Upper lobe of left lung (tissue), 6 donors: ENCODE data around the gene GRID1. TPM values are rescaled to one million over a fixed set of nuclear protein-coding genes. Genes with fewer than 3 reads are reported as not detected.

Experiments used
- ATAC-seq, 2 donors: fragments of 200-7000 bp; cut with Tn5 transposase; one replicate each; pipeline ENCODE4 v1.9.1; 2022; ENCODE audit warnings: mild to moderate bottlenecking in 2 of 2, moderate library complexity in 2 of 2; ENCODE audit not compliant: low FRiP score in 2 of 2
- DNase-seq, 2 donors: peaks; one replicate each; pipeline ENCODE4 v3.0.0-alpha.2; 2019 to 2020
- H3K27ac ChIP-seq, 4 donors: fragments of 200-600 bp; sonication (generic); one replicate each; pipeline ENCODE4 v1.5.1; 2016 to 2019
- H3K27me3 ChIP-seq, 4 donors: fragments of 200-600 bp; sonication (generic); one replicate each; pipeline ENCODE4 v1.5.1; 2017 to 2019
- H3K36me3 ChIP-seq, 4 donors: fragments of 200-600 bp; sonication (generic); one replicate each; pipeline ENCODE4 v1.5.1; 2016 to 2019
- H3K4me1 ChIP-seq, 4 donors: fragments of 200-600 bp; sonication (generic); one replicate each; pipeline ENCODE4 v1.5.1; 2018 to 2019
- H3K4me3 ChIP-seq, 4 donors: fragments of 200-600 bp; sonication (generic); one replicate each; pipeline ENCODE4 v1.5.1; 2017 to 2019; ENCODE audit warnings: mild to moderate bottlenecking in 2 of 4, moderate library complexity in 1 of 4
- H3K9me3 ChIP-seq, 4 donors: fragments of 200-600 bp; sonication (generic); one replicate each; pipeline ENCODE4 v1.5.1; 2018 to 2019
- CTCF ChIP-seq, 6 experiments: fragments of 450-650 bp in 4 of 6; fragments of 200-600 bp in 2 of 6; sonication (generic) in 2 of 6; IDR thresholded peaks; one replicate each; pipeline ENCODE4 v1.5.1; 2016 to 2019; ENCODE audit warnings: antibody characterized with exemption in 6 of 6
- EP300 ChIP-seq, 4 donors: sonication (generic); formaldehyde crosslinking; IDR thresholded peaks; one replicate each; pipeline ENCODE4 v1.5.1; 2017; ENCODE audit warnings: antibody characterized with exemption in 4 of 4, control low read depth in 2 of 4
- POLR2A ChIP-seq, 4 donors: fragments of 450-650 bp; IDR thresholded peaks; one replicate each; pipeline ENCODE4 v1.5.1; 2016 to 2017; ENCODE audit warnings: antibody characterized with exemption in 4 of 4, mild to moderate bottlenecking in 2 of 4
- POLR2AphosphoS5 ChIP-seq, 2 donors: sonication (generic); formaldehyde crosslinking; IDR thresholded peaks; one replicate each; pipeline ENCODE4 v1.5.1; 2017; ENCODE audit warnings: antibody characterized with exemption in 2 of 2
- WGBS, 2 donors: methylation state at CpG; one replicate each; pipeline ENCODE4 v1.1.5; 2017 to 2018; 5-methylcytosine and 5-hydroxymethylcytosine counted together
- total RNA-seq, 6 donors: library from RNA; depleted of rRNA in 4 of 6; stranded (reverse); fragments of >200 nt in 4 of 6; gene quantifications; one replicate each; pipeline versions ENCODE4 v1.1.0 to v1.2.1, GENCODE V29; 2016 to 2021
- donor health status: DM: no; HTN: no; CAD: no; lungs with moderate emphysema.
- donor health status: DM: no; HTN: yes; CAD: no; lungs with severe emphysema.

Gene GRID1
- total RNA-seq, 6 donors from 2014 or later: 1.5 to 5.2 (median 3.2) TPM

GRCh38 chr10:86199041-86199440, 167.6 kb downstream of the GRID1 start:
- DNase-seq: no peak
- H3K27me3 ChIP-seq: no peaks in the 10 kb centered on the region
- no peaks in the 10 kb centered on the region for H3K36me3 ChIP-seq
- H3K9me3 ChIP-seq: no peaks in the 10 kb centered on the region
- peaks cover 0 to under 1% (median 0%) of the 10 kb centered on the region in 4 donors for H3K4me1 ChIP-seq
- no peak overlapping the region for H3K4me3 ChIP-seq
- no peak for TF ChIP-seq CTCF (IDR thresholded peaks at IDR 0.05)
- TF ChIP-seq POLR2AphosphoS5 (IDR thresholded peaks at IDR 0.05): no peak
- no peak for TF ChIP-seq EP300 (IDR thresholded peaks at IDR 0.05)
- no peak for TF ChIP-seq POLR2A (IDR thresholded peaks at IDR 0.05)
- no peak for ATAC-seq
- no peak overlapping the region for H3K27ac ChIP-seq
- WGBS, 2 donors: 0 to 69% methylated on average over 1 of the region's 1 CpG

GRCh38 chr10:86198271-86198670, 168.3 kb downstream of the GRID1 start:
- no peak overlapping the region for H3K4me3 ChIP-seq
- H3K4me1 ChIP-seq: no peaks in the 10 kb centered on the region
- DNase-seq: peak in 1 of 2 donors; percentile 9

GRCh38 chr10:86197166-86197790, 169.3 kb downstream of the GRID1 start:
- H3K9me3 ChIP-seq: no peaks in the 10 kb centered on the region
- no peak overlapping the region for H3K4me3 ChIP-seq
- DNase-seq: peak in 1 of 2 donors; percentile 15
- WGBS, 2 donors: 69 to 78% methylated on average over 15 of the region's 15 CpGs
- no peaks in the 10 kb centered on the region for H3K36me3 ChIP-seq
- no peaks in the 10 kb centered on the region for H3K27me3 ChIP-seq
- no peak for ATAC-seq
- H3K4me1 ChIP-seq: no peaks in the 10 kb centered on the region
- H3K27ac ChIP-seq: no peak overlapping the region
- TF ChIP-seq POLR2AphosphoS5 (IDR thresholded peaks at IDR 0.05) (no peak), EP300 (IDR thresholded peaks at IDR 0.05) (no peak), POLR2A (IDR thresholded peaks at IDR 0.05) (no peak), CTCF (IDR thresholded peaks at IDR 0.05) (no peak)

More at GRCh38 chr10:86198271-86198670, 168.3 kb downstream of the GRID1 start:
- H3K27ac ChIP-seq: no peak overlapping the region
- H3K36me3 ChIP-seq: no peaks in the 10 kb centered on the region
- H3K27me3 ChIP-seq: no peaks in the 10 kb centered on the region
- TF ChIP-seq CTCF (IDR thresholded peaks at IDR 0.05) (no peak), POLR2AphosphoS5 (IDR thresholded peaks at IDR 0.05) (no peak), POLR2A (IDR thresholded peaks at IDR 0.05) (no peak), EP300 (IDR thresholded peaks at IDR 0.05) (no peak)
- ATAC-seq: no peak
- H3K9me3 ChIP-seq: no peaks in the 10 kb centered on the region
- WGBS, 2 donors: 82 to 89% methylated on average over 4 of the region's 4 CpGs

GRCh38 chr10:86195521-86196157, 171.0 kb downstream of the GRID1 start:
- Histone ChIP-seq H3K36me3 (no peaks in the 10 kb centered on the region), H3K9me3 (no peaks in the 10 kb centered on the region), H3K4me3 (no peak overlapping the region), H3K27ac (no peak overlapping the region), H3K4me1 (no peaks in the 10 kb centered on the region), H3K27me3 (no peaks in the 10 kb centered on the region)
- no peak for TF ChIP-seq CTCF (IDR thresholded peaks at IDR 0.05)
- no peak for TF ChIP-seq POLR2A (IDR thresholded peaks at IDR 0.05)
- no peak for TF ChIP-seq EP300 (IDR thresholded peaks at IDR 0.05)
- no peak for TF ChIP-seq POLR2AphosphoS5 (IDR thresholded peaks at IDR 0.05)
- no peak for ATAC-seq
- WGBS, 2 donors: 72 to 75% methylated on average over 11 to 14 of the region's 14 CpGs
- no peak for DNase-seq
